Measurements from ENCODE around the gene GRHPR. TPM values are rescaled to one million over a fixed set of nuclear protein-coding genes. Genes with fewer than 3 reads are reported as not detected.
"Not testable (repeated sequence)": the region's sequence is repeated elsewhere in the genome, so short reads cannot be mapped to it uniquely, and the experiment has no call there.

GRHPR gene
- polyA plus RNA-seq, 3 donors = 124 to 146 (median 132) TPM

GRCh38 chr9:37474438-37474837, 51.9 kb downstream of the GRHPR start:
- DNase-seq (ENCODE audit: low read depth in 3 of 3, low spot score in 2 of 3) = no peak

- no peak for DNase-seq (ENCODE audit: low read depth in 3 of 3, low spot score in 2 of 3)
Measured at GRCh38 chr9:37476930-37477329, 54.4 kb downstream of the GRHPR start.

- not testable (repeated sequence) for DNase-seq (ENCODE audit: low read depth in 3 of 3, low spot score in 2 of 3)
Measured at GRCh38 chr9:37477443-37477842, 54.9 kb downstream of the GRHPR start.

GRCh38 chr9:37477987-37478619, 55.6 kb downstream of the GRHPR start:
- DNase-seq (ENCODE audit: low read depth in 3 of 3, low spot score in 2 of 3) = not testable (repeated sequence)

GRCh38 chr9:37480759-37481158, 58.3 kb downstream of the GRHPR start:
- DNase-seq (ENCODE audit: low read depth in 3 of 3, low spot score in 2 of 3) = no peak

- peak in 2 of 3 donors; percentile 65 to 80 for DNase-seq (ENCODE audit: low read depth in 3 of 3, low spot score in 2 of 3)
Measured at GRCh38 chr9:37485389-37486255, 63.1 kb downstream of the GRHPR start, which contains the start of gene POLR1E. Gene POLR1E (plus strand): TSS chr9:37485948. CDS start chr9:37486048, 100 bp downstream.

GRCh38 chr9:37486256-37486615, 63.7 kb downstream of the GRHPR start:
- DNase-seq (ENCODE audit: low read depth in 3 of 3, low spot score in 2 of 3) = no peak

Other genes with a start within 250 kb of the GRHPR start
- gene ZBTB5, start 42.8 kb downstream of the GRHPR start, polyA plus RNA-seq (ENCODE audit: insufficient read length in 3 of 3) = 10 to 100 TPM; 32.3 to 33.6 (median 32.4) TPM
- gene POLR1E, start 63.3 kb downstream of the GRHPR start, polyA plus RNA-seq (ENCODE audit: insufficient read length in 3 of 3) = 10 to 100 TPM; 24.2 to 27.4 (median 25.0) TPM
- gene FBXO10, start 153.7 kb downstream of the GRHPR start, polyA plus RNA-seq (ENCODE audit: insufficient read length in 3 of 3) = 10 to 100 TPM; 11.8 to 13.3 (median 12.9) TPM
- 100 to 1,000 TPM; 123 to 136 (median 134) TPM for gene TOMM5, start 169.9 kb downstream of the GRHPR start, polyA plus RNA-seq (ENCODE audit: insufficient read length in 3 of 3)
- gene FRMPD1, start 228.3 kb downstream of the GRHPR start, polyA plus RNA-seq (ENCODE audit: insufficient read length in 3 of 3) = under 1 TPM; 0.68 to 0.89 (median 0.81) TPM